SU-DHL-6 (cell line): Measurements from ENCODE around the gene PLA2G6.

Source experiments
- CTCF ChIP-seq: fragments of 200-600 bp; sonication (generic); IDR thresholded peaks from one replicate; pipeline ENCODE4 v1.5.1; 2017; ENCODE audit warnings: antibody characterized with exemption, mild to moderate bottlenecking, low read length, moderate library complexity; ENCODE audit not compliant: insufficient read depth, poor library complexity, severe bottlenecking
- EZH2phosphoT487 ChIP-seq: fragments of 200-600 bp; sonication (generic), shearing (Covaris generic); conservative IDR thresholded peaks from 2 replicates; pipeline ENCODE4 v1.6.1; 2018; ENCODE audit warnings: mild to moderate bottlenecking, antibody characterized with exemption, low read length, moderate library complexity, mixed read lengths

- no peak for TF ChIP-seq CTCF
- TF ChIP-seq EZH2phosphoT487, result no peak
Measured at GRCh38 chr22:38097557-38098409, 83.8 kb downstream of the PLA2G6 start.
